GM18499 (cell line): Measurements from ENCODE around the gene PPTC7.
"Not testable (repeated sequence)": the region's sequence is repeated elsewhere in the genome, so short reads cannot be mapped to it uniquely, and the experiment has no call there.

Experiments used
- ATAC-seq: cut with Tn5 transposase; IDR thresholded peaks from one replicate; pipeline ENCODE4 v1.9.1; 2021; ENCODE audit warnings: moderate number of reproducible peaks; ENCODE audit not compliant: insufficient read depth, unreplicated experiment

PPTC7 gene, protein sequence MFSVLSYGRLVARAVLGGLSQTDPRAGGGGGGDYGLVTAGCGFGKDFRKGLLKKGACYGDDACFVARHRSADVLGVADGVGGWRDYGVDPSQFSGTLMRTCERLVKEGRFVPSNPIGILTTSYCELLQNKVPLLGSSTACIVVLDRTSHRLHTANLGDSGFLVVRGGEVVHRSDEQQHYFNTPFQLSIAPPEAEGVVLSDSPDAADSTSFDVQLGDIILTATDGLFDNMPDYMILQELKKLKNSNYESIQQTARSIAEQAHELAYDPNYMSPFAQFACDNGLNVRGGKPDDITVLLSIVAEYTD

DNA sequence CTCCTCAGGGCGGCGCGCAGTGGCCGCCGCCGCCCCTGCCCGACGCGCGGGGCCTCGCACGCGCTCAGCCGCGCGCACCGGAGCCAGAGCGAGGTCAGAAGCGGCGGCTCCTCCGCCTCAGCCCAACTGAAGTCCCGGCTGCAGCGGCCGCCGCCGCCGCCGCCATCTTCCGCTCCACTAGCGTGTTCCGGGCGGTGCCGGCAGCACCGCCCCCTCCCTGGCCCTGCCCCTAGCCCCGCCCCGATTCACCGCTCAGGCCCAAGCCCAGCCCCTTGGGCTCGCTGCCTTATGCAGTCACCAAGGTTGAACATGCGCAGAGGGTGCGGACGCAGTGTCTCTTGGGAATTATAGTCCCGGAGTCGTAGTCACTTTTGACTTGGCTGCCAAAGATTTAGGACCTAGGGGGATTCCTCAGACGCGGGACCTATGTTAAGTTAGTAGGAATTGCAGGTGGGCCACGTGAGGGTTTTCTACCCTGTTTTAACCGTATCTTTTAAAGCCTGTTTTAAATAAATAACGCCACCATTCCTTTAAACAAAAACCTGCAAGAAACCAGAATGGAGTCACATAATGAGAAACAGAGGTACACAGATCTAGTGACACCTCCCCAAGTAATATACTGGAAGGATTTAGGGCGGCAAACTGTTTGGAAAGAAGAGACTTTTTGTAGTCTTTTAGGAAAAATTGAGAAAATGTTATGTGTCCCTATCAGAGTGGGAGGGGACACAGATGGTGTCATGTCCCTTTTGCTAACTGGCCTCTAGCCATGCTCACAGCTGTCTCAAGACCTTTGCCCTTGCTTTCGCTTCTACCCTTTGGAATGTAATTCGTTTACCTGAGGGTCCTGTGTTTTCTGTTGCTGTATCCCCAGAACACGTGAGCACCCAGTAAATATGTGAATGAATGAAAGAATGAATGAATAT is at the start of gene PPTC7:
TSS of gene PPTC7 (minus strand) at position 182 of the 923 bp plus-strand sequence. CDS start 287 bp downstream, outside the sequence.
- ATAC-seq = peak; percentile 49

DNA sequence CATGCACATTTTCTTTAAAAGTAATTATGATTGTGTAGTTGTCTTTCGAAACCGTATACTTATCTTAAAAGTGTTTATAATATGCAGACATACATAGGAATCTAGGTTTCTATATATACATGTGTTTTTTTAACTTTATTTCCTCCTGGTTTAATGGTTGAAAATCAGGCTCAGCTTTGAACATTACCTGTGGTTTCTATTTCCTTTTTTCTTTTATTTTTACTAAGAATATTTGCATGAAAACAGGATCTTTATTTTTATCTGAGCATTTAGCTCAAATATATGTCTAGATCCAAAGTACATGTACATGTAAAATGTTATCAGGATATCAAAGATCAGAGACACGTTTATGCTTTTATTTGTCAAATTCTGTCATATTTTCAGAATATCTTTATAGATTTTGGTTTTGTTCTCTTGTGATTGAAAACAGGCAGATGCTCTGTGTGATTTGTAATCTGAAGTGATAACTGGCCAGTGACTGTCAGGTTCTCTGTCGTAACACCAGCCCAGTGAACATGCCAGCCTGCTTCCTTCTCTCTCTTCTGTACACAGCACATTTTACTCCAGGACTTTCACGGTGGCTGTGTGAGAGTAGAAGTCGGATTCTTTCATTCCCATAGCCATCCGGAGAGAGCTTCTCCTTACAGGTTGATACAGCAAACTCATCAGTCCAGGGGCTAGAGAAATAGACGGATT is 44.5 kb upstream of the PPTC7 start:
- no peak for ATAC-seq

DNA sequence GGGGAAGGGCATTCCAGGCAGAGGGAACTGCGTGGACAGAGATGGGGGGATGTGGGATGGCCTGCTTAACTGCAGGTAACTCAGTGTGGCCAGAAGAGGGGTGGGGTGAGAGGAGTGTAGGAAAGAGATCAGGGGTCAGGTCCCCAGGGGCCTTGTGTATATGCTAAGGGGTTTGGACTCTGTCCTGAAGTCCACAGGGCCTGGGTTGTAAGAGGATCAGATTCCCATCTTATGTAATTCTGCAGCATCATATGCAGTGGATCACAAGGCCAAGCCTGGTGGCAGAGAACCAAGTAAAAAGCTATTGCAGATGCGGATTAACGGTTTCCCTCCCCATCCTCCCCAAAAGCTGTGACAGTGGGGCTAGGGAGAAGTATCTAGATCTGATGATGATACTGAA is 39.5 kb upstream of the PPTC7 start:
- no peak for ATAC-seq

DNA sequence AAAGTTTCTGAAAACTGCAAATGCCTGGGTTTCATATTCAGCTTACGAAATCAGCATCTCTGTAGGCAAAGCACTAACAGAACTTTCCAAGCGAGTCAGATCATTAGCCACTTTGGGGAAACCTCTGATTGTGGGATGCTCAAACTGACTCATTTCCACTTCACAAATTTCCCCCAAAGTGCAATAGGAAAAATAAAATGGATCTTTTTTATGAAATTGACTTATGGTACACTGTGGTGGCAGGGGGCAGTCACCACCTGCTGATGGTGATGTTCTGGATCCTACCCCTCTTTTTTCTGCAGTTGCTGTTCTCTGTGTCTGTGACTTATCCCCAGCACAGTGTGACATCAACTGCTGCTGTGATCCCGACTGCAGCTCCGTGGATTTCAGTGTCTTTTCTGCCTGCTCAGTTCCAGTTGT is 36.4 kb upstream of the PPTC7 start:
- ATAC-seq = no peak

DNA sequence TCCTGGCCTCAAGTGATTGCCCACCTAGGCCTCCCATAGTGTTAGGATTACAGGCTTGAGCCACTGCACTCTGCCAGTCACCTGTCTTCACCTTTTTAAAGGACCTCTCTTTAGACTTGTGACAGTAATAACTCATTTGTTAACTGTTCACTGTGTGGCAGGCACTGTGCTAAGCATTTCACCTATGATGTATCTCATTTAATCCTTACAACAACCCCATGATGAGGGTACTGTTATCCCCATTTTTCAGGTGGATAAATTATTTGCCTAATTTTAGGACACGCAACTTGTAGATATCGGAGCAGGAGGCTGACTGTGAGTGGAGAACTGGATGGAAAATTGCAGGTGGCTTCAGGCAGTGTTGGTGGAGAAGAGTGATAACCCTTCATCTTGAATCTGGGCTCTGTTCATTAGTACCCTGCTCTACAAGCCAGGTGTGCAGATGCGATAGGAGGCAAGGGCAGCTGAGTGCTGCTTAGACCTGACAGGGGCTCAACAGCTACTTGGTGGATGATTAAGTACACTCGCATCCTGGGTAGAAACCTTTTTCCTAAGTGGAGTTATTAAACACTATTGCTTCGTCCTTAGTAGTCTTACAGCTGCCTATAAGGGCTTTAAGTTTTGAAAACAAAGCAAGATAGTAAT is 33.5 kb upstream of the PPTC7 start:
- no peak for ATAC-seq

DNA sequence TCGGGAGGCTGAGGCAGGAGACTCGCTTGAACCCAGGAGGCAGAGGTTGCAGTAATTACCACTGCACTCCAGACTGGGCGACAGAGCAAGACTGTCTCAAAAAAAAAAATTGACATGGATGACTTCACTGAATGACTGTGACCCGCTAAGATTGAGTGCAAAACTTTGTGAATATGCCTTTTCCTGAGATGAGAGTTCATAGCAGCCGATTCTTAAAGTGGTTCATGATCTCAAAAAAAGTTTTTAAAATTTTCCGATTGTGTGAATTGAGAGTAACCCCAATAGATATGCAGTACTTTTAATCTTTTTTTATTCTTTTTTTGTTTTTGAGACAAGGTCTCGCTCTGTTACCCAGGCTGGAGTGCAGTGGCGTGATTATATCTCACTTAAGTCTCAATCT is 32.1 kb upstream of the PPTC7 start:
- ATAC-seq = no peak

DNA sequence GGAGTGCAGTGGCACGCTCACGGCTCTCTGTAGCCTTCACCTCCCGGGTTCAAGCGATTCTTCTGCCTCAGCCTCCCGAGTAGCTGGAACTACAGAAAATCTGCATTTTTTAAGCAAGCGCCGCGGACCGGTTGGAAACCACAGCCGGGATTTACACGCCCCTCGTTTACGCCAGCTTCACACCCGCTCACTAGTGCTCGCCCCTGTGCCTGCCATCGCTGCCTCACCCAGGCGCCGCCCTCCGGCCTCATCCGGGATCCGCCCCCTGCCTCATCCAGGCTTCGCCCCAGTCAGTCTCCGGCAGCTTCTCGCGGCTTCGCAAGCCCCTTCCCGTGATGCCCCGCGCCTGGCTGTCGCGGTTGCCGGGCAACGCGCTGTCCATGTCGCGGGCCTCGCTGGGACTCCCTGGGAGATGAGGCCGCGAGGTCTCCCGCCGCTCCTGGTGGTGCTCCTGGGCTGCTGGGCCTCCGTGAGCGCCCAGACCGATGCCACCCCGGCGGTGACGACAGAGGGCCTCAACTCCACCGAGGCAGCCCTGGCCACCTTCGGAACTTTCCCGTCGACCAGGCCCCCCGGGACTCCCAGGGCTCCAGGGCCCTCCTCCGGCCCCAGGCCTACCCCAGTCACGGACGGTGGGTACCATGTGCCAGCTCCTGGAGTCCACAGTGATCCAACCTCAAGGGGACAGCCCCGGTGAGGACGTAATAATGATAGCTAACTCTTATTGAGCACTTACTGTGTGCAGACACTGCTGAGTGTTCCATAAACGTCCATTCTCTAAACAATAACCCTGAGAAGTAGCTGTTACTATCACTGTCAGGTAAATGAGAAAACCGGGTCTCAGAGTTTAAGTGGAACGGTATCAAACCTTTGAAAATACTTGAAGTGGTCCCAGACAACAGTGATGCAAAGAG is 30.9 kb upstream of the PPTC7 start, which contains the start of gene TCTN1:
TSS of gene TCTN1 (plus strand) at position 359 of the 914 bp plus-strand sequence. CDS start at position 413, 54 bp downstream.
- peak; percentile 55 for ATAC-seq

DNA sequence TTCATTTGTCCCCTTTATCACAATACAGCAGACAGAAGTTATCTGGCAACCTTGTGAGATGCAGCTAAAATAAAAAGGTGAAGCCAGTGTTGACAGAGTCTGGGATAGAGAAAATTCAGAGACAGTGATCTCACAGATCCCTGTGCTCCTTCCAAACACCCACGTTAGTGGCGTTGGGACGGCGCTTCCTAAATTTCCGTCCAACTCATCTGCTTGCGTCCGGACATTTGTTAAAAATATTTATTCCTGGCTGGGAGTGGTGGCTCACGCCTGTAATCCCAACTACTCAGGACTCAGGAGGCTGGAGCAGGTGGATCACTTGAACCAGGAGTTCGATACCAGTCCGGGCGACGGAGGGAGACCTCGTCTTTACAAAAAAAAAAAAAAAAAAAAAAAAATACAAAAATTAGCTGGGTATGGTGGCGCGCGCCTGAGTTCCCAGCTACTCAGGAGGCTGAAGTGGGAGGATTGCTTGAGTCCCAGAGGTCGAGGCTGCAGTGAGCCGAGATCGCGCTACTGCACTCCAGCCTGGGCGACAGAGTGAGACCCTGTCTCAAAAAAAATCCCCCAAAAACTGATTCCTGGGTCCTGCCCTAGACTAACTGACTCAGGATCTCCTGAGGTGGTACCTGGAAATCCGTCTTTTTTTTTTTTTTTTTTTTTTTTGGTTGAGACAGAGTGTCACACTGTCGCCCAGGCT is 30.1 kb upstream of the PPTC7 start:
- no peak for ATAC-seq

DNA sequence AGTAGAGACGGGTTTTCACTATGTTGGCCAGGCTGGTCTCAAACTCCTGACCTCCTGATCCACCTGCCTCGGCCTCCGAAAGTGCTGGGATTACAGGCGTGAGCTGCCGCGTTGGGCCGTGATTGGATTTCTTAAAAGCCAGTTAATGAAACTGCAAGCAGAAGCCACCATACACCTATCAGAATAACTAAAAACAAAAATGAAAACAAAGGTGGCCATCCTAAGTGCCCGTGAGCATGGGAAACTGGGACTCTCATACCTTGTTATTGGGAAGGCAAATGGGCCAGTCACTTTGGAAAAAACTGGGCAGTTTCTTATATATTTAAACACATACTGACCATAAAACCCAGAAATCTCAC is 23.1 kb upstream of the PPTC7 start:
- no peak for ATAC-seq

DNA sequence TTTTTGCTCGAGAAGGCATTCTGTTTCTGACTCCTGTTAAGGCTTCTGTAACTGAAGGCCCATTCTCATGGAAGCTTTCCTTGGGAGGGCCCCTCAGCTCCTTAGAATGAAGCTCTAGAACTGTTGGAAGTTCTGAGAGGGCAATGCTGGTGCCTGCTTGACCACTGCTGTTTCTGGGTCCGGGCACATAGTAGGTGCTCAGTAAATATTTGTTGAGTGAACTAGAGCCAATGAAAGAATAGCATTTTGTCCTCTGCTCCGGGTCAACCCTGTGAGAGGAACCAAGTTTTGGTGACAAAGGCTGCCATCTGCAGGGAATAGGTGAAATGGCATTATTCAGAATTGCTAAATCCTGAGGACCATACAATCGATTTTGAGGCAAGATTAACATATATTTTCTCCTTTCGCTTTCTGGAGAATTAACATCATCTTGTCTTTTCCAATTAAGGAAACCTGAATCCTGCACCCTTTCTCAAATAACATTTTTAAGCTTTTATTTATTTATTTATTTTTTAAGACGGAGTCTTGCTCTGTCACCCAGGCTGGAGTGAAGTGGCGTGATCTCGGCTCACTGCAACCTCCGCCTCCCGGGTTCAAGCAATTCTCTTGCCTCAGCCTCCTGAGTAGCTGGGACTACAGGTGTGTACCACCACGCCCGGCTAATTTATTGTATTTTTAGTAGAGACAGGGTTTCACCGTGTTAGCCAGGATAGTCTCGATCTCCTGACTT is 19.1 kb upstream of the PPTC7 start:
- not testable (repeated sequence) for ATAC-seq

DNA sequence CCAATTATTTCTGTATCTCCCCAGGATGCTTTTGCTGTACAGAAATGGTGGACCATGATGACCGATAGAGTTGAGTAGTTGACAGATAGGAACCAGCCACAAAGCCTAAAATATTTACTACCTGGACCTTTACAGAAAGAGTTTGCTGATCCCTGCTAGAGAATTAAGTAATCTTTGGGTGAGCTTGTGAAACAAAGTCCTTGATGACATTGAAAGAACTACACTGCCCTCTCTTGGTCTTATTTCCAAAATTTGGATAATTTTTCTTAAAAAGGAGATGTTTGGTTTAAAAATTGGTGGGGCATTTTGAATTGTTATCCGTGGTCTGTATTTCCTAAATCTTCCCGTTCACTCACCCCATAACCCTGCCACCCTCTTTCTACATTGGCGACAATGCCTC is 17.1 kb upstream of the PPTC7 start:
- ATAC-seq = no peak

DNA sequence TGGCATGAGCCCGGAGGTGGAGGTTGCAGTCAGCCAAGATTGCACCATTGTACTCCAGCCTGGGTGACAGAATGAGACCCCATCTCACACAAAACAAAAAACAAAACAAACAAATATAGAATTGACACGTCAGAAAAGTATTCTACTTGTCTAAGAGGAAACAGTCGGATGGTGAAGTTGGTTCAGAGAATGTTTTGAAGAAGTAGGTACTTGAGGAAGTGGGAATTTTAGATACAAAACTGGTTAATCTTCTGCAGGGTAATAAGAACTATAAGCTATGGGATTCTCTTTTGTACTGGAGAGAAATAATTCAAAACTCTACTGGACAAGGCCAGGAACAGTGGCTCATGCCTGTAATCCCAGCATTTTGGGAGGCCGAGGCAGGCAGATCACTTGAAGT is 16.2 kb upstream of the PPTC7 start:
- ATAC-seq = no peak

DNA sequence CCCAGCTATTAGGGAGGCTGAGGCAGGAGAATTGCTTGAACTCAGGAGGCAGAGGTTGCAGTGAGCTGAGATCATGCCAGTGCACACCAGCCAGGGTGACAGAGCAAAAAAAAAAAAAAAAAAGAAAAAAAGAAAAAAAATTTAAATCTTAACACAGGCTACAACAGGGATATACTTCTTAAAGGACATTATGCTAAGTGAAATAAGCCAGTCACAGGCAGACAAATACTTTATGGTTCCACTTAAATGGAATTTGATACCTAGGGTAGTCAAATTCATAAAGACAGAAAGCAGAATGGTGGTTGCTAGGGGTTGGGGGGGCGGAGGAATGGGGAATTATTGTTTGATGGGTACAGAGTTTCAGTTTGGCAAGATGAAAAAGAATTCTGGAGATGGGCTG is 14.8 kb upstream of the PPTC7 start:
- no peak for ATAC-seq

DNA sequence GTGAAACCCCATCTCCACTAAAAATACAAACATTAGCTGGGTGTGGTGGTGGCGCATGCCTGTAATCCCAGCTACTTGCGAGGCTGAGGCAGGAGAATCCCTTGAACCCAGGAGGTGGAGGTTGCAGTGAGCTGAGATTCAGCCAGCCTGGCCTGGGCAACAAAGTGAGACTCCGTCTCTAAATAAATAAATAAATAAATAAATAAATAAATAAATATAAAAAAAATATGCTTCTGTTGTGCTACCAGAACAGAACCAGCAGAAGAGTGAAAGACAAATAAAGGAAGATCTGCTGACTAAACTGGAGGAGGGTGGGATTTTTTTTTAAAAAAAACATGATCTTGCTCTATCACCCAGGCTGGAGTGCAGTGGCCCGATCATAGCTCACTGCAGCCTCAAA is 9.8 kb upstream of the PPTC7 start:
- not testable (repeated sequence) for ATAC-seq

DNA sequence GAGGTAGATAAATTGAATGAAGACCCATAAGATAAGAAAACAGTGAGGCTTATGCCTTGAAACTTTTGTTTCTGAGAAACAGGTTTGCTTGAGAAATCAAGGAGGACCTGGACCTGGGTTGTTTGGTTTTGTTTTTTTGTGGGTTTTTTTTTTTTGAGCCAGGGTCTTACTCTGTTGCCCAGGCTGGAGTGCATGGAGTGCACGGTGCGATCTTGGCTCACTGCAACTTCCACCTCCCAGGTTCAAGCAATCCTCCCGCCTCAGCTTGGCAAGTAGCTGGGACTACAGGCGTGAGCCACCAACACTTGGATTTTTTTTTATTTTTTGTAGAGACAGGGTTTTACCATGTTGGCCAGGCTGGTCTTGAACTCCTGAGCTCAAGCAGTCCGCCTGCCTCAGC is 9.0 kb upstream of the PPTC7 start:
- no peak for ATAC-seq

DNA sequence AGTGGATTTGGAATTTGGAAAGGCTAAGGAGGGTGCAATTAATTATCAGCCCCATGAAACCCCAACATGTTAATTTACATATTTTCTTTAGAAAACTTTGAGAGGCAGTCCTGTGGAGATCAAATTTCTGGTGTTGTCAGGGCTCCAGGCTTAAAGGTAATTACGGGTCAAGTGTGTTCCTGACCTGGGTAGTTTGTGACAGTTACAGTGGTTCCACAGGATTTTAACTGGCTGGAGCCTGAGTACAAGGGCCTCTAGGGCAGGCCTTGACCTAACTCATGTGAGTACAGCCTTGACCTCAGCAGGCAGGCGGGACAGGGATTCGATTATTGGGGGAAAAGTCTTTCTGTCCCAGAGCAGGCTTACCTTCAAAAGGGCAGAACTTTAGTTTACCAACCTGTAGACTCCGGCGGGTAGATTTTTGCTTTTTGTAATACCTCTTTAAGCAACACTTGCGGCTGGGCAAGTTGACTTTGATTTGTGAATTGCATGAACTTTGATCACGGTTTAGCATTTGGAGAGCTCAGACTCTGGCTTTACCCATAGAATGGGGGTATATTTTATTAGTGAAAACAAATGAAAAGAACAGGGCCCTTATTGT is 8.4 kb upstream of the PPTC7 start:
- ATAC-seq = no peak

DNA sequence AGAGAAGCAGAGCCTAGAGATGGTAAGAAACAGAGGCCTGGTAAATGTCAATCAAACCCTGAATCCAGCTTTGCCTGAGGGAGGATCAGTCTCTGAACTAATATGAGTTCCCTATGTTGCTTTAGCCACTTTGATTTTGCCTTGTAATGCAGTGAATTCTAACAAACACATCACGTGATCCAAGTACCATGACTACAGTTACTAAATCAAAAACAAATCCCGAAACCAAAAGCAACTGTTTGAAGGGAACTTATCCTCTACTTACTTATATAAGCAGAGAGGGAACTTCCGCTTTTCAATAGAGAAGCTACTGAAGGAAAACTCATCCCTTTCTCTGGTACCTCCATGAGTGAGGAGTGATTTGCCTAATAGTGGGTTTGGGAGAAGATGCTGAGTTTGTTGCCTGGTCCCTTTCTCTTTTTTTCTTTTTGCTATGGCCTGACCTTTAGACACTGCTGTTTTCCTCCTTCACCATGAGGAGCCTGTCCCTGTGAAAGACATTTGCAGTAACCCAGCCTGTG is 7.7 kb upstream of the PPTC7 start:
- peak; percentile 64 for ATAC-seq
